Measurements from ENCODE around the gene HSD17B7. TPM values are rescaled to one million over a fixed set of nuclear protein-coding genes. Genes with fewer than 3 reads are reported as not detected.

Gene HSD17B7
- total RNA-seq, 1 donor from 2014 or later, result 6.5 TPM

DNA sequence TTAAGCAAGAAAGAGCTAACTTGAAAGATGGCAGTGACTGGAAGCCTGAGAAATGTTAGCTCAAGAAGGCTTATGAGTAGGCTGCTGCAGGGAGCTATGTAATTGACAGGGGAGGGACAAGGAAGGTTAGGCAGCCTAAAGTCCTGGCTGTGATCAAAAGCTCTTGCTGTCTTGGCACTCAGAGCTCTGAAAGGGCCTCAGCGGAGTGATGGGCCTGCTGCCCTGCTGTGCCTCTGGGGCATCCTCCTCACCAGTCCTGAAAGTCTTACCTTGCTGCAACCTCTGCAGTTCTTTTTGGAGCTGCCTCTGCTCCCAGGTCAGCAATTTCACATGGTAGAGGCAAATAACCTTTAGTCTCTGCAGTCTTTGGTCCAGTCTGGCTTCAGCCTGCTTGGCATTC lies 68.7 kb downstream of the HSD17B7 start:
- H3K4me1 Mint-ChIP-seq (ENCODE audit: unreplicated experiment), result peaks cover 77% of the 10 kb centered on the region

DNA sequence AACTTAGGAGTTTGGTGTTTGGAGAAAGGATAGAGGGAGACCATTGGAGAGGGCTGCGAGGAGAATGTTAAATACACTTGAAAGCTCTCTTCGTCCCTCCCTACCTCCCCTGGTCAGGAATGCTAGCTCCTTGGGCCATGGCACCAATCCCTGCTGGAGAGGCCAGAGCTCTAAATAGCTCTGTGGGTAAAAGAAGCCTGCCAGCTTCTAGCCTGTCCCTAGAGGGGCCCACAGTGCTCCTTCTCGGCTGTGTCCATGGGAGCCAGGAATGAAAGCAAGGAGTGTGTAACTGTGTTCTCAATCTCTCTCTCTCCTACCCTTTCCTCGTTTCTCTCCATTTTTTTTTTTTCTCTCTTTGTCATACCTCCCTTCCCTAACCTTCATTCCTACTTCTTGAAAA lies 70.6 kb downstream of the HSD17B7 start, which contains the start of gene CCDC190:
Gene CCDC190, minus strand, starts transcription at position 75 of the 400 bp plus-strand sequence. CDS start 1,529 bp downstream, outside the sequence.
- no peak within 1 kb of the TSS for H3K4me3 Mint-ChIP-seq (ENCODE audit: unreplicated experiment)
- H3K27me3 Mint-ChIP-seq (ENCODE audit: unreplicated experiment), result no peaks in the 10 kb centered on the region
- H3K27ac Mint-ChIP-seq (ENCODE audit: unreplicated experiment), result peak within 1 kb of the TSS; percentile 82
- H3K9me3 Mint-ChIP-seq (ENCODE audit: unreplicated experiment), result peaks cover 4% of the 10 kb centered on the region
- no peak for TF ChIP-seq CTCF (IDR thresholded peaks at IDR 0.05)
- H3K4me1 Mint-ChIP-seq (ENCODE audit: unreplicated experiment), result peaks cover 58% of the 10 kb centered on the region
- H3K36me3 Mint-ChIP-seq (ENCODE audit: unreplicated experiment), result peaks cover 3% of the 10 kb centered on the region
- no peak for DNase-seq (ENCODE audit: extremely low spot score, unreplicated experiment)

More for the DNA sequence above, 68.7 kb downstream of the HSD17B7 start:
- no peaks in the 10 kb centered on the region for H3K27me3 Mint-ChIP-seq (ENCODE audit: unreplicated experiment)
- no peak for DNase-seq (ENCODE audit: extremely low spot score, unreplicated experiment)
- H3K4me3 Mint-ChIP-seq (ENCODE audit: unreplicated experiment), result no peak overlapping the region
- H3K27ac Mint-ChIP-seq (ENCODE audit: unreplicated experiment), result no peak overlapping the region
- H3K9me3 Mint-ChIP-seq (ENCODE audit: unreplicated experiment), result peaks cover 2% of the 10 kb centered on the region
- TF ChIP-seq CTCF (IDR thresholded peaks at IDR 0.05), result no peak
- H3K36me3 Mint-ChIP-seq (ENCODE audit: unreplicated experiment), result peaks cover 2% of the 10 kb centered on the region

DNA sequence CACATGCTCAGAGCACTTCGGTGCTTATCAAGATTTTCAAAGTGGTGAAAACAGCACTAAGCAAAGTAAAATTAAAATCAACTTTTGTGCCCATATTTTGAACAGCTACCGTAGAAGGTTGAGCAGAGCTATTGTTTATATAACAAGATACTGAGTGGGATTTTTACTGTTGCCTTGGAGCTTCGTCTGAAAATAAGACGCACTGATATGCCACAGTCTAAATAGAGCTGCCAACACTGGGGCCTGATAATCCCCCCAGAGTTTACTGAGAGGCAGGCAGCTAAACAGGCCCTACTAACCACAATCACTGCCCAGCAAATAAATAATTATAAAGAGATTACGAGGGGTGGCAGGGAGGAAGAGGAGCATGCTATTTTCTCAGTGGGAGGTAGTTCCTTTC lies 71.1 kb downstream of the HSD17B7 start:
- DNase-seq (ENCODE audit: extremely low spot score, unreplicated experiment), result no peak
- Mint-ChIP-seq H3K4me3 (ENCODE audit: unreplicated experiment) (no peak overlapping the region), H3K4me1 (ENCODE audit: unreplicated experiment) (peaks cover 53% of the 10 kb centered on the region), H3K27me3 (ENCODE audit: unreplicated experiment) (no peaks in the 10 kb centered on the region), H3K27ac (ENCODE audit: unreplicated experiment) (peak overlapping the region; percentile 82), H3K9me3 (ENCODE audit: unreplicated experiment) (peaks cover 4% of the 10 kb centered on the region), H3K36me3 (ENCODE audit: unreplicated experiment) (peaks cover 3% of the 10 kb centered on the region)
- TF ChIP-seq CTCF (IDR thresholded peaks at IDR 0.05), result no peak

Other genes with a start within 250 kb of the HSD17B7 start
- gene UAP1, start 229.0 kb upstream of the HSD17B7 start, total RNA-seq, result 30.7 and 31.6 TPM in 2 replicates
- gene DDR2, start 158.2 kb upstream of the HSD17B7 start, total RNA-seq, result 173 and 185 TPM in 2 replicates
- 1.1 and 1.8 TPM in 2 replicates for gene CCDC190, start 70.5 kb downstream of the HSD17B7 start, total RNA-seq